Activated gamma-delta T cell (primary cell): Measurements from ENCODE around the gene REEP6.
A peak's percentile ranks its signal among the peaks of the same experiment; 100 is the strongest.
"Not testable (repeated sequence)": the region's sequence is repeated elsewhere in the genome, so short reads cannot be mapped to it uniquely, and the experiment has no call there.

Experiments
- DNase-seq: peaks from one replicate; lab custom pipeline; 2025; lab: John Stamatoyannopoulos, UW

REEP6 gene

GRCh38 chr19:1490311-1491113 is 469 bp upstream of the REEP6 start, which contains the start of gene PCSK4:
TSS of gene PCSK4 (minus strand) at chr19:1490350. CDS start at chr19:1490346, 4 bp downstream.
- peak; percentile 89 for DNase-seq

GRCh38 chr19:1491849-1492170 is 829 bp downstream of the REEP6 start:
- no peak for DNase-seq

GRCh38 chr19:1492474-1493006 is 1.6 kb downstream of the REEP6 start:
- no peak for DNase-seq

GRCh38 chr19:1494115-1494815 is 3.3 kb downstream of the REEP6 start:
- no peak for DNase-seq

GRCh38 chr19:1495051-1495798 is 4.2 kb downstream of the REEP6 start:
- DNase-seq: no peak

- DNase-seq: no peak
Observed at GRCh38 chr19:1495799-1496713, 5.1 kb downstream of the REEP6 start.

GRCh38 chr19:1496714-1497577 is 6.0 kb downstream of the REEP6 start:
- DNase-seq: no peak

GRCh38 chr19:1497578-1498235 is 6.7 kb downstream of the REEP6 start:
- no peak for DNase-seq

- DNase-seq: not testable (repeated sequence)
Observed at GRCh38 chr19:1499231-1499630, 8.2 kb downstream of the REEP6 start.

- no peak for DNase-seq
Observed at GRCh38 chr19:1501200-1501595, 10.2 kb downstream of the REEP6 start.

- DNase-seq: no peak
Observed at GRCh38 chr19:1502433-1503088, 11.6 kb downstream of the REEP6 start.

- peak; percentile 41 for DNase-seq
Observed at GRCh38 chr19:1503089-1503924, 12.3 kb downstream of the REEP6 start.

- DNase-seq: no peak
Observed at GRCh38 chr19:1503925-1504773, 13.2 kb downstream of the REEP6 start.

GRCh38 chr19:1505012-1505411 is 14.0 kb downstream of the REEP6 start:
- DNase-seq: no peak

- DNase-seq: no peak
Observed at GRCh38 chr19:1505991-1506881, 15.3 kb downstream of the REEP6 start.

- DNase-seq: no peak
Observed at GRCh38 chr19:1507192-1507660, 16.2 kb downstream of the REEP6 start.
